ENCODE results near the gene SNN.

Gene SNN

DNA sequence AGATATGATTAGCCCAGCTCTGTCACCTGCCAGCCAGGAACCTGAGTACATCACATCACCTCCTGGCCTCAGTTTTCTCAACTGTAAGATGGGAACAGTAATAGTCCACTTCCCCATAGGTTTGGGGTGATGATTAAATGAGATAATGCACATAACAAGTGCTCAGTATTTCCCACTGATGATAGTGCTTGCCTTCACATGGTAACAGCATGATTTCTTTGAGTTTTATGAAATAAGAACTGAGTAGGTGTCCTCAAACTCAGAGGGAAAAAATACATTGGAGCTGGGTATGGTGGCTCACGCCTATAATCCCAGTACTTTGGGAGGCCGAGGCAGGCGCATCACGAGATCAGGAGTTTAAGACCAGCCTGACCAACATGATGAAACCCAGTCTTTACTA is 30.1 kb upstream of the SNN start:
- H3K4me3 ChIP-seq (ENCODE audit: low read depth, low read length), result no peak overlapping the region
- peaks cover 27% of the 10 kb centered on the region for H3K4me1 ChIP-seq
- no peaks in the 10 kb centered on the region for H3K36me3 ChIP-seq (ENCODE audit: control insufficient read depth, insufficient read depth, low read length)
- TF ChIP-seq, protein P1, sequence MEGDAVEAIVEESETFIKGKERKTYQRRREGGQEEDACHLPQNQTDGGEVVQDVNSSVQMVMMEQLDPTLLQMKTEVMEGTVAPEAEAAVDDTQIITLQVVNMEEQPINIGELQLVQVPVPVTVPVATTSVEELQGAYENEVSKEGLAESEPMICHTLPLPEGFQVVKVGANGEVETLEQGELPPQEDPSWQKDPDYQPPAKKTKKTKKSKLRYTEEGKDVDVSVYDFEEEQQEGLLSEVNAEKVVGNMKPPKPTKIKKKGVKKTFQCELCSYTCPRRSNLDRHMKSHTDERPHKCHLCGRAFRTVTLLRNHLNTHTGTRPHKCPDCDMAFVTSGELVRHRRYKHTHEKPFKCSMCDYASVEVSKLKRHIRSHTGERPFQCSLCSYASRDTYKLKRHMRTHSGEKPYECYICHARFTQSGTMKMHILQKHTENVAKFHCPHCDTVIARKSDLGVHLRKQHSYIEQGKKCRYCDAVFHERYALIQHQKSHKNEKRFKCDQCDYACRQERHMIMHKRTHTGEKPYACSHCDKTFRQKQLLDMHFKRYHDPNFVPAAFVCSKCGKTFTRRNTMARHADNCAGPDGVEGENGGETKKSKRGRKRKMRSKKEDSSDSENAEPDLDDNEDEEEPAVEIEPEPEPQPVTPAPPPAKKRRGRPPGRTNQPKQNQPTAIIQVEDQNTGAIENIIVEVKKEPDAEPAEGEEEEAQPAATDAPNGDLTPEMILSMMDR (IDR thresholded peaks at IDR 0.05), result no peak
- no peak overlapping the region for H3K27ac ChIP-seq
- no peak overlapping the region for H3K4me2 ChIP-seq (ENCODE audit: low read length)
- H2AFZ ChIP-seq, result no peak overlapping the region
- no peaks in the 10 kb centered on the region for H3K79me2 ChIP-seq
- H3K9me3 ChIP-seq (ENCODE audit: control insufficient read depth, low read length), result no peaks in the 10 kb centered on the region
- no peak overlapping the region for H3K9ac ChIP-seq
- H3K27me3 ChIP-seq (ENCODE audit: control insufficient read depth, insufficient read depth, low read length), result no peaks in the 10 kb centered on the region

DNA sequence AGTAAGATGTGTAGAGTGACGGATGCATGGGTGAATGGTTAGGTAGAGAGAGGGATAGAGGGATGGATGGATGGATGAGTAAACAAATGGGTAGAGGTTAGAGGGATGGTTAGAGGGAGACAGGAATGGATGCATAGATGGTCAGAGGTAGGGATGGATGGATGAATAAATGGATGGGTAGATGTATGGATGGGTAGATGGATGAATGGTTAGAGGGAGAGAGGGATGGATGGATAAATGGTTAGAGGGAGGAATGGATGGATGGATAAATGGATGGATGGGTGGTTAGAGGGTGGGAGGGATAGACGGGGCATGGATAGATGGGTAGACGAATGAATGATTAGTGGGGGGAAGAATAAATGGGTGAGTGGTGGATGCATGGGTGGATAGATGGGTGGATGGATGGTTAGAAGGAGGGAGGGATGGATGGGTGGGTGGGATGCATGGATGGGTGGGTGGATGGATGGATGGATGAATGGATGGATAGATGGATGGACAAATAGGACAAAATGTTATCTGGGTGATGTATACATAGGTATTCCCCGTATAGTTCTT is 29.2 kb upstream of the SNN start:
- H3K27me3 ChIP-seq (ENCODE audit: control insufficient read depth, insufficient read depth, low read length), result no peaks in the 10 kb centered on the region
- TF ChIP-seq, protein P1 (IDR thresholded peaks at IDR 0.05), result no peak
- no peak overlapping the region for H2AFZ ChIP-seq
- no peak overlapping the region for H3K4me2 ChIP-seq (ENCODE audit: low read length)
- H3K9me3 ChIP-seq (ENCODE audit: control insufficient read depth, low read length), result no peaks in the 10 kb centered on the region
- no peaks in the 10 kb centered on the region for H3K36me3 ChIP-seq (ENCODE audit: control insufficient read depth, insufficient read depth, low read length)
- no peak overlapping the region for H3K9ac ChIP-seq
- H3K4me3 ChIP-seq (ENCODE audit: low read depth, low read length), result no peak overlapping the region
- H3K4me1 ChIP-seq, result peaks cover 26% of the 10 kb centered on the region
- no peaks in the 10 kb centered on the region for H3K79me2 ChIP-seq
- no peak overlapping the region for H3K27ac ChIP-seq

DNA sequence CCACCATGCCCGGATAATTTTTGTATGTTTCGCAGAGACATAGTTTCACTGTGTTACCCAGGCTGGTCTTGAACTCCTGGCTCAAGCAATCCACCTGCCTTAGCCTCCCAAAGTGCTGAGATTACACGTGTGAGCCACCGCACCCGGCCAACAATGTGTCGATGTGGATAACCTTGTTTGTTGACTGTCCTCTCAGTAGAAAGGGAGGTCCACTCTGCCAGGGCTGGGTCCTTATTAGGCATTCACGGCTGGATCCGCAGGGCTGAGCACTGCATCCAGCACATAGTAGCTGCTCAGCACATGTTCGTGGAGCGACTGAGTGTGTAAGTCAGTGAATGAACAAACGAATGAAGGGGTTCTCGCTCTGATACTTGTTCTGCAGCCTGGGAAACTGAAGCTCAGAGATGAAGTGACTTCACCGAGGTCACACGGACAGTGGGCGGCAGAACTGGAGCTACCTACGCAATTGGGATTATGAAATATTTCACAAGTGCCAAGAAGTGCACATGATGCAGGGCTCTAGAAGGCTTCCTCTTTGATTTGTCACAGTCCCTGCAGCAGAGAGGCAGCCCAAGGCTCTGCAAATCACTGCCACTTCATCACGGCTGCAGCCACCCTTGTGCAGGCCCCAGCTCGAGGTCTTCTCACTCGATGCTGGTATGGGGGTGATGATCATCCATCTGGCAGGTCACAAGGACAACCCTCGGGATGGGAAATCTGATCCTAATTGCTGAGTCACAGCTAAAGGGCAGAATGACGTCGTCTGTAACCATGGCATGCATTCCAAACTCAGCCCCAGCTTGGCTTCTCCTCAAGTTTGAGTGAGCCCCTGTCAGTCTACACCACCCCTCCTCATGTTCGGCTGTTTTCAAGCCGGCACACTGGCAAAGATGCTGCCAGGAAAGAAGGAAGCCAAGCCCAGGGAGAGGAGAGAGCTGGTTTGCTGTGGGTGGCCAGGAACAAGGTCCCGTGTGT is 28.0 kb upstream of the SNN start:
- H3K9ac ChIP-seq, result no peak overlapping the region
- H3K4me3 ChIP-seq (ENCODE audit: low read depth, low read length), result no peak overlapping the region
- TF ChIP-seq, protein P1 (IDR thresholded peaks at IDR 0.05), result no peak
- no peaks in the 10 kb centered on the region for H3K27me3 ChIP-seq (ENCODE audit: control insufficient read depth, insufficient read depth, low read length)
- peak overlapping the region; percentile 76 for H2AFZ ChIP-seq
- no peaks in the 10 kb centered on the region for H3K9me3 ChIP-seq (ENCODE audit: control insufficient read depth, low read length)
- peaks cover 23% of the 10 kb centered on the region for H3K4me1 ChIP-seq
- peak overlapping the region; percentile 42 for H3K4me2 ChIP-seq (ENCODE audit: low read length)
- H3K79me2 ChIP-seq, result no peaks in the 10 kb centered on the region
- H3K36me3 ChIP-seq (ENCODE audit: control insufficient read depth, insufficient read depth, low read length), result no peaks in the 10 kb centered on the region
- H3K27ac ChIP-seq, result peak overlapping the region; percentile 96

DNA sequence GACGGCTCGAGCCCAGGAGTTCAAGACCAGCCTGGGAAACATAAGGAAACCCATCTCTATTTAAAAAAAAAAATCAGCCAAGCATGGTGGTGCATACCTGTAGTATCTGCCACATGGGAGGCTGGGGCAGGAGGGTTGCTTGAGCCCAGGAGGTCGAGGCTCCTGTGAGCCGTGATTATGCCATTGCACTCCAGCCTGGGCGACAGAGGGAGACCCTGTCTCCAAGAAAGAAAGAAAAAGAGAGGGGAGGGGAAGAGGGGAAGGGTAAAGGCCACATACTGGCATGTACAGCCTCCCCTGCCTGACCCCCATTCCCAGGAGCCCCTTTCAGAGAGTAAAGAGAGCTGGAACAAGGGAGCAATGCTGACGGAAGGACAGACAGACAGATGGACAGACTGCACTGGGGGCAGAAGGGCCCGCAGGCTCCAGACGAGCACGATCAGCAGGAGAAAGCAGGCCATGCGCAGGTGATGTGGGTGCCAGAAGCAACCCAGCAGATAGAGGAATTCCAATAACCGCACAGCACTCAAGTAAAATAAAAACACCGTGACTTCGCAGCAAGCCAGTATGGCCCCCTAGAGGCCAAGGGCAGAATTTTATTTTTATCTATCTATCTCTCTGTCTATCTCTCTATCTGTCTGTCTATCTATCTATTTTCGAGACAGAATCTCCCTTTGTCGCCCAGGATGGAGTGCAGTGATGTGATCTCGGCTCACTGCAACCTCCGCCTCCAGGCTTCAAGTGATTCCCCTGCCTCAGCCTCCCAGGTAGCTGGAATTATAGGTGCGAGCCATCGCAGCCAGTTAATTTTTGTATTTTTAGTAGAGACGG is 27.1 kb upstream of the SNN start:
- no peaks in the 10 kb centered on the region for H3K27me3 ChIP-seq (ENCODE audit: control insufficient read depth, insufficient read depth, low read length)
- no peaks in the 10 kb centered on the region for H3K79me2 ChIP-seq
- peaks cover 23% of the 10 kb centered on the region for H3K4me1 ChIP-seq
- TF ChIP-seq, protein P1 (IDR thresholded peaks at IDR 0.05), result peak; percentile 93
- no peaks in the 10 kb centered on the region for H3K36me3 ChIP-seq (ENCODE audit: control insufficient read depth, insufficient read depth, low read length)
- peak overlapping the region; percentile 76 for H2AFZ ChIP-seq
- H3K9me3 ChIP-seq (ENCODE audit: control insufficient read depth, low read length), result no peaks in the 10 kb centered on the region
- peak overlapping the region; percentile 96 for H3K27ac ChIP-seq
- peak overlapping the region; percentile 38 for H3K4me2 ChIP-seq (ENCODE audit: low read length)
- no peak overlapping the region for H3K9ac ChIP-seq
- H3K4me3 ChIP-seq (ENCODE audit: low read depth, low read length), result no peak overlapping the region
